ENCODE measurements around the gene ENTPD7. TPM values are rescaled to one million over a fixed set of nuclear protein-coding genes. Genes with fewer than 3 reads are reported as not detected.
A peak's percentile ranks its signal among the peaks of the same experiment; 100 is the strongest.

The ENTPD7 gene
- total RNA-seq, 1 donor from 2014 or later = 19.0 TPM

- Histone ChIP-seq H3K4me3 (ENCODE audit: low read depth, low read length) (peak overlapping the region; percentile 16), H3K27me3 (ENCODE audit: control insufficient read depth, insufficient read depth, low read length) (no peaks in the 10 kb centered on the region), H3K36me3 (ENCODE audit: control insufficient read depth, insufficient read depth, low read length) (peaks cover 5% of the 10 kb centered on the region)
- DNase-seq (ENCODE audit: low read depth) = peak; percentile 99
- no peak for TF ChIP-seq CTCF (IDR thresholded peaks at IDR 0.05; ENCODE audit: insufficient read depth, low read length, severe bottlenecking)
- no peak for FAIRE-seq
Measured at GRCh38 chr10:99661377-99661763, 2.1 kb downstream of the ENTPD7 start.

GRCh38 chr10:99665304-99665703, 6.0 kb downstream of the ENTPD7 start:
- no peaks in the 10 kb centered on the region for H3K27me3 ChIP-seq (ENCODE audit: control insufficient read depth, insufficient read depth, low read length)
- peaks cover 5% of the 10 kb centered on the region for H3K36me3 ChIP-seq (ENCODE audit: control insufficient read depth, insufficient read depth, low read length)
- FAIRE-seq = no peak
- no peak for TF ChIP-seq CTCF (IDR thresholded peaks at IDR 0.05; ENCODE audit: insufficient read depth, low read length, severe bottlenecking)
- no peak overlapping the region for H3K4me3 ChIP-seq (ENCODE audit: low read depth, low read length)
- no peak for DNase-seq (ENCODE audit: low read depth)

- DNase-seq (ENCODE audit: low read depth) = peak; percentile 92
- no peak for FAIRE-seq
Measured at GRCh38 chr10:99667108-99667751, 7.9 kb downstream of the ENTPD7 start.

GRCh38 chr10:99671386-99671785, 12.1 kb downstream of the ENTPD7 start:
- H3K36me3 ChIP-seq (ENCODE audit: control insufficient read depth, insufficient read depth, low read length) = no peaks in the 10 kb centered on the region
- DNase-seq (ENCODE audit: low read depth) (no peak), FAIRE-seq (no peak)
- no peak for TF ChIP-seq CTCF (IDR thresholded peaks at IDR 0.05; ENCODE audit: insufficient read depth, low read length, severe bottlenecking)
- H3K4me3 ChIP-seq (ENCODE audit: low read depth, low read length) = no peak overlapping the region
- H3K27me3 ChIP-seq (ENCODE audit: control insufficient read depth, insufficient read depth, low read length) = no peaks in the 10 kb centered on the region

More at GRCh38 chr10:99667108-99667751, 7.9 kb downstream of the ENTPD7 start:
- Histone ChIP-seq H3K27me3 (ENCODE audit: control insufficient read depth, insufficient read depth, low read length) (no peaks in the 10 kb centered on the region), H3K4me3 (ENCODE audit: low read depth, low read length) (no peak overlapping the region), H3K36me3 (ENCODE audit: control insufficient read depth, insufficient read depth, low read length) (peaks cover 5% of the 10 kb centered on the region)
- TF ChIP-seq CTCF (IDR thresholded peaks at IDR 0.05; ENCODE audit: insufficient read depth, low read length, severe bottlenecking) = no peak

GRCh38 chr10:99672884-99673283, 13.6 kb downstream of the ENTPD7 start:
- H3K4me3 ChIP-seq (ENCODE audit: low read depth, low read length) = no peak overlapping the region
- H3K27me3 ChIP-seq (ENCODE audit: control insufficient read depth, insufficient read depth, low read length) = no peaks in the 10 kb centered on the region
- TF ChIP-seq CTCF (IDR thresholded peaks at IDR 0.05; ENCODE audit: insufficient read depth, low read length, severe bottlenecking) = no peak
- DNase-seq (ENCODE audit: low read depth) (peak; percentile 75), FAIRE-seq (no peak)
- no peaks in the 10 kb centered on the region for H3K36me3 ChIP-seq (ENCODE audit: control insufficient read depth, insufficient read depth, low read length)

- no peaks in the 10 kb centered on the region for H3K27me3 ChIP-seq (ENCODE audit: control insufficient read depth, insufficient read depth, low read length)
- no peaks in the 10 kb centered on the region for H3K36me3 ChIP-seq (ENCODE audit: control insufficient read depth, insufficient read depth, low read length)
- H3K4me3 ChIP-seq (ENCODE audit: low read depth, low read length) = no peak overlapping the region
- FAIRE-seq (no peak), DNase-seq (ENCODE audit: low read depth) (no peak)
- TF ChIP-seq CTCF (IDR thresholded peaks at IDR 0.05; ENCODE audit: insufficient read depth, low read length, severe bottlenecking) = no peak
Measured at GRCh38 chr10:99673492-99673891, 14.2 kb downstream of the ENTPD7 start.

Data from bronchial epithelial cell (primary cell).